Left ventricle myocardium inferior (tissue), 1 donor: ENCODE results near the gene SERPINB7. TPM values are rescaled to one million over a fixed set of nuclear protein-coding genes. Genes with fewer than 3 reads are reported as not detected.

ENCODE experiments used
- DNase-seq: peaks from one replicate; pipeline ENCODE4 v3.0.0-alpha.2; 2020
- H3K27ac ChIP-seq: fragments of 200-600 bp; replicated peaks from 2 replicates; pipeline ENCODE4 v1.8.0; 2021
- H3K27me3 ChIP-seq: fragments of 200-600 bp; 2 replicates; pipeline ENCODE4 v1.8.0; 2021; ENCODE audit warnings: low read depth
- H3K36me3 ChIP-seq: fragments of 200-600 bp; 2 replicates; pipeline ENCODE4 v1.8.0; 2021
- H3K4me1 ChIP-seq: fragments of 200-600 bp; 2 replicates; pipeline ENCODE4 v1.8.0; 2021
- H3K4me3 ChIP-seq: fragments of 200-600 bp; 2 replicates; pipeline ENCODE4 v1.8.0; 2021; ENCODE audit warnings: mild to moderate bottlenecking, moderate library complexity
- H3K9me3 ChIP-seq: fragments of 200-600 bp; replicated peaks from 2 replicates; pipeline ENCODE4 v1.8.0; 2021
- CTCF ChIP-seq: fragments of 200-600 bp; IDR thresholded peaks from 2 replicates; pipeline ENCODE4 v1.8.0; 2021; ENCODE audit warnings: antibody characterized with exemption, mild to moderate bottlenecking, borderline replicate concordance
- intact Hi-C: fragments of 100-400 bp; cut with micrococcal nuclease; formaldehyde crosslinking; loops from one replicate; pipeline ENCODE4 v1.11.0; 2022
- total RNA-seq: library from RNA; stranded (reverse); fragmentation: NEBNext Ultra II Directional; extraction: Animal tissue kit (Norgen Biotek cat#: 25700); gene quantifications from one replicate; pipeline ENCODE4 v1.2.1, GENCODE V29; 2021
- donor health status: DM: no; HTN: yes; CAD: no; lungs with severe emphysema.

Gene SERPINB7
- total RNA-seq, 1 donor from 2014 or later = not detected

- no peak for TF ChIP-seq CTCF
- Histone ChIP-seq H3K9me3 (no peaks in the 10 kb centered on the region), H3K4me3 (no peak overlapping the region), H3K27me3 (no peaks in the 10 kb centered on the region), H3K4me1 (no peaks in the 10 kb centered on the region), H3K36me3 (no peaks in the 10 kb centered on the region), H3K27ac (no peak overlapping the region)
- intact Hi-C loops = no loop called here
- no peak for DNase-seq
Measured at GRCh38 chr18:63741769-63742168, 33.4 kb upstream of the SERPINB7 start.

GRCh38 chr18:63747006-63747405, 28.2 kb upstream of the SERPINB7 start:
- peaks cover 21% of the 10 kb centered on the region for H3K9me3 ChIP-seq
- intact Hi-C loops = no loop called here
- H3K27ac ChIP-seq = no peak overlapping the region
- DNase-seq = no peak
- H3K4me1 ChIP-seq = no peaks in the 10 kb centered on the region
- no peaks in the 10 kb centered on the region for H3K36me3 ChIP-seq
- H3K4me3 ChIP-seq = no peak overlapping the region
- TF ChIP-seq CTCF = no peak
- H3K27me3 ChIP-seq = no peaks in the 10 kb centered on the region

- Histone ChIP-seq H3K36me3 (no peaks in the 10 kb centered on the region), H3K9me3 (peaks cover 21% of the 10 kb centered on the region), H3K4me1 (no peaks in the 10 kb centered on the region), H3K27me3 (peaks cover 6% of the 10 kb centered on the region), H3K27ac (no peak overlapping the region), H3K4me3 (no peak overlapping the region)
- no peak for TF ChIP-seq CTCF
- DNase-seq = no peak
- intact Hi-C loops = no loop called here
Measured at GRCh38 chr18:63749489-63749888, 25.7 kb upstream of the SERPINB7 start.

- H3K4me1 ChIP-seq = no peaks in the 10 kb centered on the region
- H3K27me3 ChIP-seq = peaks cover 6% of the 10 kb centered on the region
- no peak for DNase-seq
- H3K9me3 ChIP-seq = peaks cover 21% of the 10 kb centered on the region
- intact Hi-C loops = no loop called here
- TF ChIP-seq CTCF = no peak
- no peaks in the 10 kb centered on the region for H3K36me3 ChIP-seq
- no peak overlapping the region for H3K4me3 ChIP-seq
- no peak overlapping the region for H3K27ac ChIP-seq
Measured at GRCh38 chr18:63752636-63753035, 22.6 kb upstream of the SERPINB7 start.

GRCh38 chr18:63753676-63754075, 21.5 kb upstream of the SERPINB7 start:
- Histone ChIP-seq H3K27ac (no peak overlapping the region), H3K27me3 (peaks cover 6% of the 10 kb centered on the region), H3K4me3 (no peak overlapping the region), H3K36me3 (no peaks in the 10 kb centered on the region), H3K4me1 (no peaks in the 10 kb centered on the region), H3K9me3 (peaks cover 15% of the 10 kb centered on the region)
- no peak for TF ChIP-seq CTCF
- intact Hi-C loops = no loop called here
- DNase-seq = no peak

- no peak overlapping the region for H3K27ac ChIP-seq
- no peak overlapping the region for H3K4me3 ChIP-seq
- H3K9me3 ChIP-seq = peaks cover 22% of the 10 kb centered on the region
- no peaks in the 10 kb centered on the region for H3K4me1 ChIP-seq
- intact Hi-C loops = no loop called here
- no peak for TF ChIP-seq CTCF
- H3K27me3 ChIP-seq = peaks cover 5% of the 10 kb centered on the region
- no peak for DNase-seq
- H3K36me3 ChIP-seq = no peaks in the 10 kb centered on the region
Measured at GRCh38 chr18:63757541-63757940, 17.7 kb upstream of the SERPINB7 start.
